Colonic mucosa (tissue), 4 donors: ENCODE data around the gene GOLGA6L9. TPM values are rescaled to one million over a fixed set of nuclear protein-coding genes. Genes with fewer than 3 reads are reported as not detected.
A peak's percentile ranks its signal among the peaks of the same experiment; 100 is the strongest.
"Not testable (repeated sequence)": the region's sequence is repeated elsewhere in the genome, so short reads cannot be mapped to it uniquely, and the experiment has no call there.

ENCODE experiments used
- DNase-seq: peaks from one replicate; pipeline ENCODE4 v3.0.0-alpha.2; 2020
- H3K27ac ChIP-seq: fragments of 200-600 bp; one replicate; pipeline ENCODE4 v1.8.0; 2021
- H3K27me3 ChIP-seq: fragments of 200-600 bp; one replicate; pipeline ENCODE4 v1.8.0; 2021
- H3K36me3 ChIP-seq: fragments of 200-600 bp; one replicate; pipeline ENCODE4 v1.8.0; 2021
- H3K4me1 ChIP-seq: fragments of 200-600 bp; one replicate; pipeline ENCODE4 v1.8.0; 2021; ENCODE audit warnings: mild to moderate bottlenecking
- H3K4me3 ChIP-seq: fragments of 200-600 bp; one replicate; pipeline ENCODE4 v1.8.0; 2021
- H3K9ac ChIP-seq, 2 donors: one replicate each; pipeline ENCODE4 v1.7.0; 2013; ENCODE audit warnings: control low read depth in 2 of 2, low read depth in 2 of 2, low read length in 2 of 2
- H3K9me3 ChIP-seq: fragments of 200-600 bp; one replicate; pipeline ENCODE4 v1.8.0; 2021
- intact Hi-C: fragments of 100-400 bp; cut with DNase I; formaldehyde crosslinking; loops from one replicate; pipeline ENCODE4 v1.14.1; 2022
- total RNA-seq, 2 donors: library from RNA; stranded (reverse); fragmentation: NEBNext Ultra II Directional in 1 of 2; extraction: Animal tissue kit (Norgen Biotek cat#: 25700) in 1 of 2; gene quantifications; one replicate each; pipeline ENCODE4 v1.2.1, GENCODE V29; 2021
- TF ChIP-seq, protein P1 (sequence below): fragments of 200-600 bp; IDR thresholded peaks from one replicate; pipeline ENCODE4 v1.8.0; 2022; ENCODE audit warnings: antibody characterized with exemption, mild to moderate bottlenecking
- donor health status: healthy.
- donor health status: DM: no; HTN: no; CAD: no.
- donor health status: DM: no; HTN: no; CAD: no.

GOLGA6L9 gene
- total RNA-seq, 2 donors from 2014 or later = 3.0 TPM

DNA sequence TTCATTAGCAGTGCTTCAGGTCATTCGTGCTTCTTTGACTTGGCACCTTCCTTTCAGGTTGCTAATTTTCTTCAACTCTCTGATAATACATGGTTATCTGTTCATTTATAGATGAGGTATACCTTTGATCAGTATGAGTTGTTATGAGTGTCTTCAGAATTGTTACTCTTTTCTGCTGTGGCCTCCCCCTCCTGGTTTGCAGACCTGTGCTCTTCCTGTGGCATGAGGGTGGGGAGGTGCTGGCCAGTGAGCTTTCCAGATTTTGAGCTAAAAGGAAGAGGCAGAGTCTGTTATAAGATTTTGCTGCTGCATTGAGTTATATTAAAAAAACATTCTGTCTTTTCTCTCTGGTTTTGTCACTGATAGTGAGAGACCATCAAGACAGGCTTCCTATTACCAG lies 30.8 kb upstream of the GOLGA6L9 start:
- H3K4me3 ChIP-seq = no peak overlapping the region
- TF ChIP-seq, protein P1, sequence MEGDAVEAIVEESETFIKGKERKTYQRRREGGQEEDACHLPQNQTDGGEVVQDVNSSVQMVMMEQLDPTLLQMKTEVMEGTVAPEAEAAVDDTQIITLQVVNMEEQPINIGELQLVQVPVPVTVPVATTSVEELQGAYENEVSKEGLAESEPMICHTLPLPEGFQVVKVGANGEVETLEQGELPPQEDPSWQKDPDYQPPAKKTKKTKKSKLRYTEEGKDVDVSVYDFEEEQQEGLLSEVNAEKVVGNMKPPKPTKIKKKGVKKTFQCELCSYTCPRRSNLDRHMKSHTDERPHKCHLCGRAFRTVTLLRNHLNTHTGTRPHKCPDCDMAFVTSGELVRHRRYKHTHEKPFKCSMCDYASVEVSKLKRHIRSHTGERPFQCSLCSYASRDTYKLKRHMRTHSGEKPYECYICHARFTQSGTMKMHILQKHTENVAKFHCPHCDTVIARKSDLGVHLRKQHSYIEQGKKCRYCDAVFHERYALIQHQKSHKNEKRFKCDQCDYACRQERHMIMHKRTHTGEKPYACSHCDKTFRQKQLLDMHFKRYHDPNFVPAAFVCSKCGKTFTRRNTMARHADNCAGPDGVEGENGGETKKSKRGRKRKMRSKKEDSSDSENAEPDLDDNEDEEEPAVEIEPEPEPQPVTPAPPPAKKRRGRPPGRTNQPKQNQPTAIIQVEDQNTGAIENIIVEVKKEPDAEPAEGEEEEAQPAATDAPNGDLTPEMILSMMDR = no peak
- no peak for DNase-seq
- H3K9me3 ChIP-seq = no peaks in the 10 kb centered on the region
- H3K36me3 ChIP-seq = no peaks in the 10 kb centered on the region
- intact Hi-C loops = no loop called here
- no peak overlapping the region for H3K9ac ChIP-seq
- no peaks in the 10 kb centered on the region for H3K4me1 ChIP-seq
- H3K27ac ChIP-seq = no peak overlapping the region
- no peaks in the 10 kb centered on the region for H3K27me3 ChIP-seq

DNA sequence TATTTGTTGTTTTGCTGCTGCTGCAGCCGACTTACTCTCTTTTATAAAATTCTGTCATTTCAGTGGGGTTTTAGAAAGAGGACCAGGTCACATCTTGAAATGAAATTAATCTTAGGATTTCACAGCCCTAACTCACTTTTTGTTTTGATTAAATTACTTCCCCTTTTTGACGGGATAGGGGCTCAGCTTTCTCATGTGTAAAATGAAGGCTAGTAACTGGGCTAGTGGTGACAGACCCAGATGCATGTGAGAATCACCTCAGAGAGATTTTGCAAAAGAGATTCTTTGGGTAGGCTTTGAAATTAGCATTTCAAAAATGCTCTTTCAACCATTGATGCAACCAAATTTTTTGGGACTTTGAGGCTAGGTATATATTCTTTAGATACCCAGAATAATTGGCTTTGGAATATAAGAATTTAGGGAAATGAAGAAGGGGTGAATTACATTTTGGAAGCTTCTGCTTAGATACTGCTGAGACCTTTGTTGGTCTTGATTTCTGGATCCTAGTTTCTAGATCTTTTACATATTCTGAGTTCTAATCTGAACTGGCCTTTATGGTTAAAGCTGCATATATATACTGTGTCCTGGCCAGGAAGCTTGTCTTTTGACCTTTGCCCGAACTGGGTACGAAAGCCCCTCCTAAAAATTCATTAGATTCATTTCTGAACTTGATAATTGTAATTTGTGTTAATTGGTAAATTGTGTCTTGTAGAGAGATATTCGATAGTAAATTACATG lies 30.1 kb upstream of the GOLGA6L9 start:
- H3K27ac ChIP-seq, intact Hi-C loops: not testable (repeated sequence)

DNA sequence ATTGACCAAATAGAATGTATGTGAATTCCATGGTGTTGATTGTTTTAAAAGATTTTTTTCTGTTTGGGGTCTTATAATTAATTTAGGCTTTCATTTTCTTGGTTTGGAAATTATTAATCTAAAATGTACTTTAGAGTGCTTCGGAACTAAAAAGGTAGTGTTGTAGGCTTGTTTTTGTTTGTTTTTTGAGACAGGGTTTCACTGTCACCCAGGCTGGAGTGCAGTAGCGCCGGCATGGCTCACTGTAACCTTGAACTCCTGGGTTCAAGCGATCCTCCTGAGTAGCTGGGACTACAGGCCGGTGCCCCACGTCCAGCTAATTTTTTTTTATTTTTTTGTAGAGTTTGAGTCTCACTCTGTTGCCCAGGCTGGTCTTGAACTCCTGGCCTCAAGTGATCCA lies 27.7 kb upstream of the GOLGA6L9 start:
- H3K27me3 ChIP-seq, H3K36me3 ChIP-seq, H3K4me3 ChIP-seq, intact Hi-C loops, H3K27ac ChIP-seq, H3K4me1 ChIP-seq, H3K9me3 ChIP-seq, DNase-seq, H3K9ac ChIP-seq: not testable (repeated sequence)

More for the DNA sequence above, 30.1 kb upstream of the GOLGA6L9 start:
- H3K27me3 ChIP-seq, H3K9ac ChIP-seq, H3K36me3 ChIP-seq, H3K4me1 ChIP-seq, H3K9me3 ChIP-seq, H3K4me3 ChIP-seq, DNase-seq: not testable (repeated sequence)

DNA sequence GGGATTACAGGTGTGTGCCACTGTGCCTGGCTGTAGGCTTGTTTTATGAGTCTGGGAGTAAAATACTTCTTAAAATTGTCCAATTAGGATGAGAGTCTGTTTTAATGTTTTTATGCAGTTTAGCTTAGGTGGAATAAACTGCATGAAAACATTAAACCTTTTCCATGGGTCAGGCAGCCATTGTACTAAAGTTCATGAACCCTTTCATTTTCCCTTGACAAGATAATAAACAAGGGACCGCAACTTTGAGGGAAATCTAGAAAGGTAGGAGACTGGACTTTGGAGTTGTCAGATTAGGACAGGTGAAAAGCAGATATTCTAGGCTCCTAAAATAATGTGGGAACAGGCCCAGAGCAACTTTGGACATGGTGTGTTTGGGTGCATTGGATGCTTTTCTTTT lies 27.3 kb upstream of the GOLGA6L9 start:
- H3K36me3 ChIP-seq, H3K4me3 ChIP-seq, H3K27ac ChIP-seq, H3K4me1 ChIP-seq, intact Hi-C loops, H3K9me3 ChIP-seq, H3K27me3 ChIP-seq, H3K9ac ChIP-seq, DNase-seq: not testable (repeated sequence)

- H3K9ac ChIP-seq, DNase-seq, H3K27me3 ChIP-seq, H3K36me3 ChIP-seq, H3K27ac ChIP-seq, intact Hi-C loops, H3K4me1 ChIP-seq, H3K4me3 ChIP-seq, H3K9me3 ChIP-seq: not testable (repeated sequence)
Observed at GRCh38 chr15:82406211-82406610, 23.4 kb upstream of the GOLGA6L9 start.

- intact Hi-C loops, H3K27ac ChIP-seq, H3K36me3 ChIP-seq, H3K9ac ChIP-seq, H3K4me1 ChIP-seq, H3K4me3 ChIP-seq, DNase-seq, H3K9me3 ChIP-seq, H3K27me3 ChIP-seq: not testable (repeated sequence)
Observed at GRCh38 chr15:82410306-82410705, 19.3 kb upstream of the GOLGA6L9 start.

DNA sequence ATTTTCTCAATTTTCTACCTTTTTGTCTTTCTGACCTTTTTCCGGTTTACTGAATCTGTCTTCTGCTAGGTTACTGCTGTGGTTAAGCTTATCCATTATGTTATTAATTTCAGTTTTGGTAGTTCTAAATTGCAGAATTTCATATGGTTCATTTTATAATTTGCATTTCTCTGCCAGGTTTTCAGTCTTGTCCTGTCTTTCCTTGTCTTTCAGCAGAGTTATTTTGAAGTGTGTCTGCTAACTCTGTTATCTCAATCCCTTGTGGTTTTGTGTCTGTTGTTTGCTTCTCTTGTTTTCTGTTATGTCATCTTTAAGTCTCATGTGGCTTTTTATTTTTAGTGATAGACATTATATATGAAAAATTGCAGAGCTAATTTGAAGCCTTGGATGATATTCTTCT lies 18.0 kb upstream of the GOLGA6L9 start:
- H3K27ac ChIP-seq, H3K27me3 ChIP-seq, intact Hi-C loops, H3K4me1 ChIP-seq, DNase-seq, H3K9ac ChIP-seq, H3K4me3 ChIP-seq, H3K36me3 ChIP-seq, H3K9me3 ChIP-seq: not testable (repeated sequence)

- DNase-seq, H3K36me3 ChIP-seq, H3K9ac ChIP-seq, intact Hi-C loops, H3K4me1 ChIP-seq, H3K4me3 ChIP-seq, H3K27me3 ChIP-seq, H3K27ac ChIP-seq, H3K9me3 ChIP-seq: not testable (repeated sequence)
Observed at GRCh38 chr15:82414525-82415191, 15.0 kb upstream of the GOLGA6L9 start.

DNA sequence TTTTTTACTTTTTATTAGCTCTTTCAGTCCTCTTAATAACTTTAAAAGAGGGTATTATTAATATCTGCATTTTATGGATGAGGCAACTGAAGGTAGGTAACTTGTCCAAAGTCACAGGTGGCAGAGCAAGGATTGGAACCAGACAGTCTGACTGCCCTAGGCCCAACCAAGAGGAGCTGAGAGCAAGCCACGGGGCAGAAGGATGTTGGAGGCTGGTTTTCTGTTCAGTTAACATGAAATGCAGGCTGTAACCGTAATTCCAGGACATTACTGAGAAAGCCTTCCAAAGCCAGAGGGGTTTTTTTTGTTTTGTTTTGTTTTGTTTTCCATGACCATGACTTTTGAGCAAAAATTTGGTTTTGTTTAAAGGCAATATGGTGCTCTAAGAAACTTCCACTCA lies 9.1 kb upstream of the GOLGA6L9 start:
- H3K9me3 ChIP-seq, H3K27me3 ChIP-seq, H3K4me1 ChIP-seq, H3K27ac ChIP-seq, H3K4me3 ChIP-seq, H3K36me3 ChIP-seq, intact Hi-C loops, H3K9ac ChIP-seq, DNase-seq: not testable (repeated sequence)

GRCh38 chr15:82420966-82421365 lies 8.7 kb upstream of the GOLGA6L9 start:
- H3K36me3 ChIP-seq, DNase-seq, H3K9ac ChIP-seq, H3K27me3 ChIP-seq, intact Hi-C loops, H3K27ac ChIP-seq, H3K4me1 ChIP-seq, H3K4me3 ChIP-seq, H3K9me3 ChIP-seq: not testable (repeated sequence)

- intact Hi-C loops, H3K27ac ChIP-seq, H3K4me1 ChIP-seq, H3K4me3 ChIP-seq, H3K27me3 ChIP-seq, H3K36me3 ChIP-seq, H3K9ac ChIP-seq, DNase-seq, H3K9me3 ChIP-seq: not testable (repeated sequence)
Observed at GRCh38 chr15:82427117-82427516, 2.5 kb upstream of the GOLGA6L9 start.

DNA sequence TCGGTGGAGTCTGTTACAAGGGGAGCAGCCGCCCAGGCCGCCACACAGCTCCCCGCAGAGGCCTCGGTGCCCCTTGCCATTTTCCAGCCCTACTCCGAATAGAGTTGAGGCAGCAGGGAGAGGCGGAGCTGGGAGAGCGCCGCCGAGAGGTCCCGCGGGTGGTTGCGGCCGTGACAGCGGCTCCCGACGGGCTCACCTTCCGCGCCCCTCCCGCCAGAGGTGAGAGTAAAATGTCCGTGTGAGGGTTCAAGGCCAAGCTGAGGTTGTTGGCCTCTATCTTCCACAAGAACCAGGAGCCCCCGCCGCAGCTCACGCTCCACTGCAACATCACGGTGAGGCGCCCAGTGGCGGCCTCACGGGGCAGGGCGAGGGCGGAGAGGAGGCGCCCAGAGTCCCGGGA lies 15.8 kb downstream of the GOLGA6L9 start:
- H3K27me3 ChIP-seq, intact Hi-C loops, H3K36me3 ChIP-seq, H3K9ac ChIP-seq, H3K27ac ChIP-seq, H3K9me3 ChIP-seq, H3K4me1 ChIP-seq: not testable (repeated sequence)
- peak overlapping the region; percentile 15 for H3K4me3 ChIP-seq
- DNase-seq = peak; percentile 24

DNA sequence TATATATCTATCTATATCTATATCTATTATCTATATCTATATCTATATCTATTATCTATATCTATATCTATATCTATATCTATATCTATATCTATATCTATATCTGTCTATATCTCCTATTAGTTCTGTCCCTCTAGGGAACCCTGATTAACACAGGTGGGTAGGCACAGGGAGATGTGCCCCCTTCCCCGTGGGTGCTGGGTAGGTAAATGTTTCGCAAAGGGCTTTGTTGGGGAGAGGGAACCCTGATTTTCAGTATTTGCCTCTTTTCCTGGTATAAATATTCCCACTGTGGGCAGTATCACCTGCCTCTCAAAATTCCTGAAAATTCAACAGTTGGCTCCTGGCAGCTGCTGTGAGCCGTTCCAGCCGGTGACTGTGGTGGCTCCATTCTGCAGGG lies 27.7 kb downstream of the GOLGA6L9 start:
- DNase-seq, H3K9me3 ChIP-seq, H3K4me3 ChIP-seq, H3K36me3 ChIP-seq, H3K27me3 ChIP-seq, H3K4me1 ChIP-seq, H3K9ac ChIP-seq, intact Hi-C loops, H3K27ac ChIP-seq: not testable (repeated sequence)
